Hepatocyte (in vitro differentiated cells): ENCODE data around the gene CHST6.

Experiments used
- EZH2 ChIP-seq: fragments of 200-600 bp; sonication (generic); IDR thresholded peaks from 2 replicates; pipeline ENCODE4 v1.6.1; 2016; ENCODE audit warnings: antibody characterized with exemption, mild to moderate bottlenecking, borderline replicate concordance
- TF ChIP-seq, protein P1 (sequence below): fragments of 200-600 bp; sonication (generic); IDR thresholded peaks from 2 replicates; pipeline ENCODE4 v1.5.1; 2016; ENCODE audit warnings: antibody characterized with exemption, mild to moderate bottlenecking; ENCODE audit not compliant: poor library complexity

GRCh38 chr16:75501359-75501758 is 6.1 kb upstream of the CHST6 start:
- TF ChIP-seq EZH2 = no peak
- TF ChIP-seq, protein P1, sequence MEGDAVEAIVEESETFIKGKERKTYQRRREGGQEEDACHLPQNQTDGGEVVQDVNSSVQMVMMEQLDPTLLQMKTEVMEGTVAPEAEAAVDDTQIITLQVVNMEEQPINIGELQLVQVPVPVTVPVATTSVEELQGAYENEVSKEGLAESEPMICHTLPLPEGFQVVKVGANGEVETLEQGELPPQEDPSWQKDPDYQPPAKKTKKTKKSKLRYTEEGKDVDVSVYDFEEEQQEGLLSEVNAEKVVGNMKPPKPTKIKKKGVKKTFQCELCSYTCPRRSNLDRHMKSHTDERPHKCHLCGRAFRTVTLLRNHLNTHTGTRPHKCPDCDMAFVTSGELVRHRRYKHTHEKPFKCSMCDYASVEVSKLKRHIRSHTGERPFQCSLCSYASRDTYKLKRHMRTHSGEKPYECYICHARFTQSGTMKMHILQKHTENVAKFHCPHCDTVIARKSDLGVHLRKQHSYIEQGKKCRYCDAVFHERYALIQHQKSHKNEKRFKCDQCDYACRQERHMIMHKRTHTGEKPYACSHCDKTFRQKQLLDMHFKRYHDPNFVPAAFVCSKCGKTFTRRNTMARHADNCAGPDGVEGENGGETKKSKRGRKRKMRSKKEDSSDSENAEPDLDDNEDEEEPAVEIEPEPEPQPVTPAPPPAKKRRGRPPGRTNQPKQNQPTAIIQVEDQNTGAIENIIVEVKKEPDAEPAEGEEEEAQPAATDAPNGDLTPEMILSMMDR = no peak
